GM18951 (cell line): ENCODE data around the gene JAGN1.
"Not testable (repeated sequence)": the region's sequence is repeated elsewhere in the genome, so short reads cannot be mapped to it uniquely, and the experiment has no call there.

ENCODE experiments used
- POLR2A ChIP-seq: IDR thresholded peaks from 4 replicates; pipeline ENCODE4 v1.6.1; 2011; ENCODE audit warnings: mild to moderate bottlenecking; ENCODE audit not compliant: insufficient read length, insufficient read depth; ENCODE audit errors: extremely low read depth
- in situ Hi-C: fragments of 300-500 bp; cut with MboI; formaldehyde crosslinking; loops from one replicate; pipeline ENCODE4 v1.12.0; 2022; ENCODE audit warnings: low sequenced_read_pairs, mixed read lengths, inconsistent platforms; ENCODE audit not compliant: unreplicated experiment

Gene JAGN1

GRCh38 chr3:9932535-9932842, 42.1 kb downstream of the JAGN1 start:
- no peak for TF ChIP-seq POLR2A
- in situ Hi-C loops: no loop called here

DNA sequence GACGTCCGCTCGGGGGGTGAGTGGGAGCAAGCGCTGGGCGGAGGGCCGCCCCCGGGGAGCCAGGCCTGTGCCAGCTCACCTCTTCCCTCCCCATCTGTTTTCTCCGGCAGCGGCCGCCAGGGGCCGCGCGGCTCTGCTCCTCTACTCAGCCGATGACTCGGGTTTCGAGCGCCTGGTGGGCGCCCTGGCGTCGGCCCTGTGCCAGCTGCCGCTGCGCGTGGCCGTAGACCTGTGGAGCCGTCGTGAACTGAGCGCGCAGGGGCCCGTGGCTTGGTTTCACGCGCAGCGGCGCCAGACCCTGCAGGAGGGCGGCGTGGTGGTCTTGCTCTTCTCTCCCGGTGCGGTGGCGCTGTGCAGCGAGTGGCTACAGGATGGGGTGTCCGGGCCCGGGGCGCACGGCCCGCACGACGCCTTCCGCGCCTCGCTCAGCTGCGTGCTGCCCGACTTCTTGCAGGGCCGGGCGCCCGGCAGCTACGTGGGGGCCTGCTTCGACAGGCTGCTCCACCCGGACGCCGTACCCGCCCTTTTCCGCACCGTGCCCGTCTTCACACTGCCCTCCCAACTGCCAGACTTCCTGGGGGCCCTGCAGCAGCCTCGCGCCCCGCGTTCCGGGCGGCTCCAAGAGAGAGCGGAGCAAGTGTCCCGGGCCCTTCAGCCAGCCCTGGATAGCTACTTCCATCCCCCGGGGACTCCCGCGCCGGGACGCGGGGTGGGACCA, 42.6 kb downstream of the JAGN1 start:
- in situ Hi-C loops: no loop called here

GRCh38 chr3:9933561-9934234, 43.3 kb downstream of the JAGN1 start, which contains the start of gene CRELD1:
CRELD1 (plus strand) TSS chr3:9933834; CDS start chr3:9934439, 605 bp downstream.
- in situ Hi-C loops: no loop called here
- TF ChIP-seq POLR2A: peak; percentile 84

More for the DNA sequence above, 42.6 kb downstream of the JAGN1 start:
- TF ChIP-seq POLR2A: peak; percentile 34

GRCh38 chr3:9934235-9934621, 43.8 kb downstream of the JAGN1 start:
- in situ Hi-C loops: no loop called here
- TF ChIP-seq POLR2A: no peak

- in situ Hi-C loops: no loop called here
- TF ChIP-seq POLR2A: no peak
Observed at GRCh38 chr3:9934993-9935392, 44.6 kb downstream of the JAGN1 start.

- TF ChIP-seq POLR2A: no peak
Observed at GRCh38 chr3:9935966-9936510, 45.6 kb downstream of the JAGN1 start.

DNA sequence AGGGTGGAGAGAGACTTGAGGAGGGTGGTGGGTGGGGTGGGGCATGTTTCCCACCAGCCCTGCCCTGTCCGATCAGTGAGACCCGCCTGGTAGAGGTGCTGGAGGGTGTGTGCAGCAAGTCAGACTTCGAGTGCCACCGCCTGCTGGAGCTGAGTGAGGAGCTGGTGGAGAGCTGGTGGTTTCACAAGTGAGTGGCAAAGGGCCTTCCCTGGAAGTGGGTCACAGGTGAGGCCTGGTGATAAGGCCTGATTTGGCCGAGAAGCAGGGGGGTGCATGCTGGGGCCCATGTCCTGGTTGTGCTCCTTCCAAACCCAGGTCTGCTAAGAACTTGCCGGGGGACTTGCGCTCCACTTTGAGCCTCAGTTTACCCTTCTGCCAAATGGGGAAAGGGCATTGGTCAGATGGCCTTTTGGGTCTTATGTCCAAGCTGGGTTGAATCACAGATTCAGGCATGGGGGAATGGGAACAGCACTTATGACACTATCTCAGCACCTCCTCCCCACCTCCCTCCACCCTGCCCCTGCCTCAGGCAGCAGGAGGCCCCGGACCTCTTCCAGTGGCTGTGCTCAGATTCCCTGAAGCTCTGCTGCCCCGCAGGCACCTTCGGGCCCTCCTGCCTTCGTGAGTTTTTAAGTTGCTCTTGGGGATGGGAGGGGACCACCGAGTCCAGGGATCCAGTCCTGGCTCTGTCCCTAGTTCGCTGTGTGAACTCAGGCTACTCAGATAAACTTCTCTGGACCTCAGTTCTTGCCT, 47.3 kb downstream of the JAGN1 start:
- no peak for TF ChIP-seq POLR2A
- in situ Hi-C loops: no loop called here

More at GRCh38 chr3:9935966-9936510, 45.6 kb downstream of the JAGN1 start:
- in situ Hi-C loops: no loop called here

DNA sequence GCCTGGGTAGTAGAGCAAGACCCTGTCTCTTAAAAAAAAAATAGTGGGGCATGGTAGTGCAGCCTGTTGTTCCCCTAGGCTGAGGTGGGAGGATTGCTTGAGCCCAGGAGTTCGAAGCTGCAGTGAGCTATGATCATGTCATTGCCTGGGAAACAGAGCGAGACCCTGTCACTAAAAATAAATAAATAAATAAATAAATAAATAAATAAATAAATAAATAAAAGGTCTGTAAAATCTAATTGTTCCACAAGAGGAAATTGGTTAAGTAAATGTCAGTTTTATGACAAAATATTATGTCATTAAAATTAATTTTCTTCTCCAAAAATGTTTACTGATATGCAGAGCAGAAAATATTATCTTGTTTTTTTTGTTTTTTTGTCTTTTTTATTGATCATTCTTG, 48.6 kb downstream of the JAGN1 start:
- in situ Hi-C loops: no loop called here
- no peak for TF ChIP-seq POLR2A

DNA sequence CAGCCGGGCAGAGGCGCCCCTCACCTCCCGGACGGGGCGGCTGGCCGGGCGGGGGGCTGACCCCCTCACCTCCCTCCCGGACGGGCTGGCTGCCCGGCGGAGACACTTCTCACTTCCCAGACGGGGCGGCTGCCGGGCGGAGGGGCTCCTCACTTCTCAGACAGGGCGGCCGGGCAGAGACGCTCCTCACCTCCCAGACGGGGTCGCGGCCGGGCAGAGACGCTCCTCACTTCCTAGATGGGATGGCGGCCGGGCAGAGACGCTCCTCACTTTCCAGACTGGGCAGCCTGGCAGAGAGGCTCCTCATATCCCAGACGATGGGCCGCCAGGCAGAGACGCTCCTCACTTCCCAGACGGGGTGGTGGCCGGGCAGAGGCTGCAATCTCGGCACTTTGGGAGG, 49.5 kb downstream of the JAGN1 start:
- in situ Hi-C loops: not testable (repeated sequence)

- TF ChIP-seq POLR2A: no peak
- in situ Hi-C loops: no loop called here
Observed at GRCh38 chr3:9940746-9941145, 50.3 kb downstream of the JAGN1 start.

GRCh38 chr3:9942164-9942563, 51.8 kb downstream of the JAGN1 start:
- TF ChIP-seq POLR2A: no peak
- in situ Hi-C loops: no loop called here

GRCh38 chr3:9942934-9943690, 52.7 kb downstream of the JAGN1 start:
- peak; percentile 13 for TF ChIP-seq POLR2A
- in situ Hi-C loops: no loop called here
